HEK293 (cell line): ENCODE data around the gene CPNE2.

Source experiments
- CTCF ChIA-PET: fragments of 350-600 bp; formaldehyde crosslinking; extraction: SDS; loops from one replicate; lab custom pipeline; 2021; ENCODE audit warnings: antibody characterized with exemption; lab: Yijun Ruan, JAX
- POLR2A ChIA-PET: fragments of 300-600 bp; formaldehyde crosslinking; extraction: SDS; loops from one replicate; lab custom pipeline; 2020; ENCODE audit warnings: antibody characterized with exemption, inconsistent platforms; lab: Yijun Ruan, JAX
- H3K27ac ChIP-seq: fragments of 200-500 bp; sonication (Bioruptor generic); 2 replicates; pipeline ENCODE4 v1.5.1; 2014; ENCODE audit warnings: low read depth, low read length, control low read depth, inconsistent platforms; ENCODE audit errors: extremely low read depth
- H3K36me3 ChIP-seq, 2 experiments: fragments of 200-500 bp in 1 of 2; sonication (Bioruptor generic) in 1 of 2; 1 replicate in 1 of 2; 2 replicates in 1 of 2; pipeline ENCODE4 v1.5.1; 2014 to 2017; ENCODE audit warnings: inconsistent platforms in 2 of 2, low read length in 2 of 2; ENCODE audit not compliant: control insufficient read depth in 2 of 2, insufficient read depth in 1 of 2
- H3K4me1 ChIP-seq: fragments of 200-500 bp; sonication (Bioruptor generic); 2 replicates; pipeline ENCODE4 v1.5.1; 2014; ENCODE audit warnings: mild to moderate bottlenecking, low read length, inconsistent platforms; ENCODE audit not compliant: control insufficient read depth, insufficient read depth
- H3K4me3 ChIP-seq: 2 replicates; pipeline ENCODE4 v1.5.1; 2011; ENCODE audit warnings: low read depth, mild to moderate bottlenecking, control low read depth, low read length, moderate library complexity
- H3K9me3 ChIP-seq: fragments of 200-500 bp; sonication (Bioruptor generic); 2 replicates; pipeline ENCODE4 v1.5.1; 2014; ENCODE audit warnings: low read depth, low read length, inconsistent platforms; ENCODE audit not compliant: control insufficient read depth, insufficient read depth
- GFI1B ChIP-seq: fragments of 450-650 bp; formaldehyde crosslinking; IDR thresholded peaks from 2 replicates; pipeline ENCODE4 v1.5.1; 2016; ENCODE audit warnings: missing biosample characterization, missing genetic modification characterization
- GLIS1 ChIP-seq: fragments of 450-650 bp; formaldehyde crosslinking; IDR thresholded peaks from 2 replicates; pipeline ENCODE4 v1.5.1; 2016; ENCODE audit warnings: missing biosample characterization, missing genetic modification characterization
- GLIS2 ChIP-seq: fragments of 450-650 bp; formaldehyde crosslinking; IDR thresholded peaks from 2 replicates; pipeline ENCODE4 v1.5.1; 2016; ENCODE audit warnings: missing biosample characterization, missing genetic modification characterization
- KLF16 ChIP-seq: fragments of 450-650 bp; formaldehyde crosslinking; IDR thresholded peaks from 2 replicates; pipeline ENCODE4 v1.5.1; 2017; ENCODE audit warnings: missing biosample characterization, missing genetic modification characterization
- OVOL3 ChIP-seq: fragments of 450-650 bp; formaldehyde crosslinking; IDR thresholded peaks from 2 replicates; pipeline ENCODE4 v1.5.1; 2016; ENCODE audit warnings: missing biosample characterization, missing genetic modification characterization
- REPIN1 ChIP-seq: fragments of 450-650 bp; formaldehyde crosslinking; IDR thresholded peaks from 2 replicates; pipeline ENCODE4 v1.5.1; 2017; ENCODE audit warnings: missing biosample characterization, missing genetic modification characterization, low read depth
- SP2 ChIP-seq: fragments of 450-650 bp; formaldehyde crosslinking; IDR thresholded peaks from 2 replicates; pipeline ENCODE4 v1.5.1; 2016; ENCODE audit warnings: missing biosample characterization, missing genetic modification characterization
- ZBTB1 ChIP-seq: fragments of 450-650 bp; formaldehyde crosslinking; IDR thresholded peaks from 2 replicates; pipeline ENCODE4 v1.5.1; 2016; ENCODE audit warnings: missing biosample characterization, missing genetic modification characterization
- ZBTB11 ChIP-seq: fragments of 450-650 bp; formaldehyde crosslinking; conservative IDR thresholded peaks from 2 replicates; pipeline ENCODE4 v1.5.1; 2016; ENCODE audit warnings: low read depth, missing biosample characterization, missing genetic modification characterization
- ZBTB17 ChIP-seq: fragments of 450-650 bp; formaldehyde crosslinking; IDR thresholded peaks from 2 replicates; pipeline ENCODE4 v1.5.1; 2016; ENCODE audit warnings: missing biosample characterization, missing genetic modification characterization
- ZBTB48 ChIP-seq: fragments of 450-650 bp; formaldehyde crosslinking; IDR thresholded peaks from 2 replicates; pipeline ENCODE4 v1.5.1; 2016; ENCODE audit warnings: missing biosample characterization, missing genetic modification characterization
- ZFHX2 ChIP-seq: fragments of 450-650 bp; formaldehyde crosslinking; conservative IDR thresholded peaks from 2 replicates; pipeline ENCODE4 v1.5.1; 2016; ENCODE audit warnings: missing biosample characterization, missing genetic modification characterization
- ZNF10 ChIP-seq: fragments of 450-650 bp; formaldehyde crosslinking; IDR thresholded peaks from 2 replicates; pipeline ENCODE4 v1.5.1; 2017; ENCODE audit warnings: missing biosample characterization, missing genetic modification characterization
- ZNF121 ChIP-seq: fragments of 450-650 bp; formaldehyde crosslinking; IDR thresholded peaks from 2 replicates; pipeline ENCODE4 v1.5.1; 2016; ENCODE audit warnings: missing biosample characterization, missing genetic modification characterization
- ZNF138 ChIP-seq: fragments of 450-650 bp; formaldehyde crosslinking; IDR thresholded peaks from 2 replicates; pipeline ENCODE4 v1.5.1; 2016; ENCODE audit warnings: missing biosample characterization, missing genetic modification characterization, borderline replicate concordance
- ZNF148 ChIP-seq: fragments of 450-650 bp; formaldehyde crosslinking; IDR thresholded peaks from 2 replicates; pipeline ENCODE4 v1.5.0; 2017; ENCODE audit warnings: missing biosample characterization, missing genetic modification characterization, borderline replicate concordance
- ZNF174 ChIP-seq: fragments of 450-650 bp; formaldehyde crosslinking; IDR thresholded peaks from 2 replicates; pipeline ENCODE4 v1.5.0; 2017; ENCODE audit warnings: missing biosample characterization, mild to moderate bottlenecking, missing genetic modification characterization
- ZNF302 ChIP-seq: fragments of 450-650 bp; formaldehyde crosslinking; IDR thresholded peaks from 2 replicates; pipeline ENCODE4 v1.5.1; 2016; ENCODE audit warnings: missing biosample characterization, missing genetic modification characterization, low read depth
- ZNF362 ChIP-seq: fragments of 450-650 bp; formaldehyde crosslinking; IDR thresholded peaks from 2 replicates; pipeline ENCODE4 v1.5.1; 2016; ENCODE audit warnings: missing biosample characterization, missing genetic modification characterization
- ZNF449 ChIP-seq: fragments of 450-650 bp; formaldehyde crosslinking; IDR thresholded peaks from 2 replicates; pipeline ENCODE4 v1.5.1; 2017; ENCODE audit warnings: missing biosample characterization, mild to moderate bottlenecking, missing genetic modification characterization, moderate library complexity
- ZNF513 ChIP-seq: fragments of 450-650 bp; IDR thresholded peaks from 2 replicates; pipeline ENCODE4 v1.5.1; 2018; ENCODE audit warnings: missing biosample characterization, missing genetic modification characterization
- ZNF549 ChIP-seq: fragments of 450-650 bp; IDR thresholded peaks from 2 replicates; pipeline ENCODE4 v1.5.1; 2018; ENCODE audit warnings: missing biosample characterization, missing genetic modification characterization, mild to moderate bottlenecking, inconsistent platforms, moderate library complexity
- ZXDB ChIP-seq: fragments of 450-650 bp; formaldehyde crosslinking; IDR thresholded peaks from 2 replicates; pipeline ENCODE4 v1.5.1; 2016; ENCODE audit warnings: missing biosample characterization, missing genetic modification characterization

Gene CPNE2

GRCh38 chr16:57089406-57089805 is 3.0 kb upstream of the CPNE2 start (continued):
- no peak for TF ChIP-seq REPIN1
- no peak for TF ChIP-seq ZNF138 (tag by site-specific recombination)
- no peak for TF ChIP-seq OVOL3 (tag by site-specific recombination)
- no peak for TF ChIP-seq ZNF549 (tag by site-specific recombination)
- no peak for TF ChIP-seq GLIS1 (tag by site-specific recombination)
- TF ChIP-seq ZNF302 (tag by site-specific recombination): no peak
- no peak for TF ChIP-seq ZNF513 (tag by site-specific recombination)
- no peak for TF ChIP-seq ZNF121 (tag by site-specific recombination)
- TF ChIP-seq, all 188 proteins: peak for 0

GRCh38 chr16:57091200-57091974 is 996 bp upstream of the CPNE2 start:
- H3K27ac ChIP-seq: peak overlapping the region; percentile 60; the same call in 1 of the 2 replicates
- CTCF ChIA-PET: interaction anchor here (0.6 to 3.2 kb wide), 9 partner anchors 10 to 131 kb away, joined by 3 to 13 read pairs (median 4); partner anchors contain the start of genes PSME3IP1 and RSPRY1
- H3K9me3 ChIP-seq: no peaks in the 10 kb centered on the region
- peak overlapping the region; percentile 64 for H3K4me3 ChIP-seq
- no peaks in the 10 kb centered on the region for H3K36me3 ChIP-seq
- POLR2A ChIA-PET: interaction anchor here (0.6 to 2.1 kb wide), 3 partner anchors 12 to 154 kb away, joined by 3 to 6 read pairs (median 4); partner anchors contain the start of genes ARL2BP, PSME3IP1 and RSPRY1
- no peaks in the 10 kb centered on the region; the same call in 1 of the 2 replicates for H3K4me1 ChIP-seq
- no peak for TF ChIP-seq ZNF174 (tag by site-specific recombination)
- TF ChIP-seq ZNF148 (tag by site-specific recombination): no peak
- TF ChIP-seq KLF16 (tag by site-specific recombination): no peak; the same call in 1 of the 2 replicates
- peak; percentile 39; the same call in 1 of the 2 replicates for TF ChIP-seq ZBTB17 (tag by site-specific recombination)
- TF ChIP-seq ZBTB11 (tag by site-specific recombination): no peak
- no peak for TF ChIP-seq GFI1B (tag by site-specific recombination)
- peak; percentile 44; the same call in 1 of the 2 replicates for TF ChIP-seq ZXDB (tag by site-specific recombination)
- TF ChIP-seq ZFHX2 (tag by site-specific recombination): no peak
- TF ChIP-seq ZBTB1 (tag by site-specific recombination): no peak
- no peak for TF ChIP-seq ZNF362 (tag by site-specific recombination)
- TF ChIP-seq GLIS2: no peak
- 0 out of 2 replicates have a peak, but pooled peaks have one; percentile 30 for TF ChIP-seq ZNF10 (tag by site-specific recombination)
- TF ChIP-seq ZBTB48 (tag by site-specific recombination): 0 out of 2 replicates have a peak, but pooled peaks have one; percentile 28
- no peak for TF ChIP-seq ZNF449
- TF ChIP-seq SP2: peak; percentile 46
